ENCODE data around the gene OSBPL5.

The OSBPL5 gene

GRCh38 chr11:3150726-3151125 is 14.4 kb downstream of the OSBPL5 start:
- TF ChIP-seq CTCF (IDR thresholded peaks at IDR 0.05): no peak

- no peak for TF ChIP-seq CTCF (IDR thresholded peaks at IDR 0.05)
These were observed 15.3 kb downstream of the OSBPL5 start for GRCh38 chr11:3149852-3150188.

GRCh38 chr11:3148990-3149851 is 15.9 kb downstream of the OSBPL5 start:
- TF ChIP-seq CTCF (IDR thresholded peaks at IDR 0.05): no peak

GRCh38 chr11:3148255-3148989 is 16.7 kb downstream of the OSBPL5 start:
- no peak for TF ChIP-seq CTCF (IDR thresholded peaks at IDR 0.05)

GRCh38 chr11:3147626-3148025 is 17.5 kb downstream of the OSBPL5 start:
- TF ChIP-seq CTCF (IDR thresholded peaks at IDR 0.05): no peak

- no peak for TF ChIP-seq CTCF (IDR thresholded peaks at IDR 0.05)
These were observed 17.9 kb downstream of the OSBPL5 start for GRCh38 chr11:3147257-3147619.

GRCh38 chr11:3146612-3147256 is 18.4 kb downstream of the OSBPL5 start:
- TF ChIP-seq CTCF (IDR thresholded peaks at IDR 0.05): no peak
